HG02610 (cell line): ENCODE results near the gene MED1.
"Not testable (repeated sequence)": the region's sequence is repeated elsewhere in the genome, so short reads cannot be mapped to it uniquely, and the experiment has no call there.

Experiments used
- ATAC-seq: cut with Tn5 transposase; IDR thresholded peaks from one replicate; pipeline ENCODE4 v1.9.1; 2021; ENCODE audit warnings: mild to moderate bottlenecking, moderate library complexity; ENCODE audit not compliant: unreplicated experiment

The MED1 gene

DNA sequence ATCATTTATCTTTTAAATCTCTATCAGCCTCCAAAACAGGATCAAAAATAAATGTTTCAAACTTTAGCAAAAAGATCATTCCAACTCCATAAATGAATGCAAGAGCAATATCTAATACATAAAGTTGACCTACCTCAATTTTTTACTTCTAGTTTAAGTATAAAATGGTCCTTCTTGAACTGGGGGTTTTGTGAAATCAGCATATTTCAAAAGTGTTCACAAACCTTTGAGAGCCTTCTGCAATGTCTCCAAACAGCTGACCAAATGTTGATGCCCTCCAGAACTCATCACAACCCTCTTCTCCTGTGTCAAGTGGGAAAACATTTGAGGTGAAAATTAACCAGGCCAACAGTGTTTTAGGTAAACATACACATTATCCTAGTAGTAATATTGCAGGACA, 7.7 kb downstream of the MED1 start:
- no peak for ATAC-seq

DNA sequence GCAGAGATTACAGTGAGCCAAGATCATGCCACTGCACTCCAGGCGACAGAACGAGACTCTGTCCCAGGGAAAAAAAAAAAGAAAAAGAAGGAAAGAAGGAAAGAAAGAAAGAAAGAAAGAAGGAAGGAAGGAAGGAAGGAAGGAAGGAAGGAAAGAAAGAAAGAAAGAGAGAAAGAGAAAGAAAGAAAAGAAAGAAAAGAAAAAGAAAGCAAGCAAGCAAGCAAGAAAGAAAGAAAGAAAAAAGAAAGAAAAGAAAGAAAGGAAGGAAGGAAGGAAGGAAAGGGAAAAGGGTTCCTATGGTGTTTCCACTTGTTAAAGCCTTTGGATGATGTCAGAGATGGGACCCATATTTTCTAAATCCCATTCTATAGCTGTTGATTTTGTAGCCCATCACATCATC, 11.2 kb downstream of the MED1 start:
- ATAC-seq: not testable (repeated sequence)

DNA sequence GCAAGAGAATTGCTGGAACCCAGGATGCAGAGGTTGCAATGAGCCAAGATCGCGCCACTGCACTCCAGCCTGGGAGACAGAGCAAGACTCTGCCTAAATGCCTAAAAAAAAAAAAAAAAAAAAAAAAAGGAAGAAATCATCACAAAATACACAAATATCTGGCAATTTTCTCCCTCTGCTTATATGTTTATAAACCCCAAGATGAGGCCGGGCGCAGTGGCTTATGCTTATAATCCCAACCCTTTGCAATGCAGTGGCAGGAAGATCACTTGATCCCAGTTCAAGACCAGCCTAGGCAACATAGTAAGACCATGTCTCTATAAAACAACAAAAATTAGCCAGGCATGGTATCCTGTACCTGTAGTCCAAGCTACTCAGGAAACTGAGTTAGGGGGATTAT, 21.5 kb downstream of the MED1 start:
- ATAC-seq: no peak

DNA sequence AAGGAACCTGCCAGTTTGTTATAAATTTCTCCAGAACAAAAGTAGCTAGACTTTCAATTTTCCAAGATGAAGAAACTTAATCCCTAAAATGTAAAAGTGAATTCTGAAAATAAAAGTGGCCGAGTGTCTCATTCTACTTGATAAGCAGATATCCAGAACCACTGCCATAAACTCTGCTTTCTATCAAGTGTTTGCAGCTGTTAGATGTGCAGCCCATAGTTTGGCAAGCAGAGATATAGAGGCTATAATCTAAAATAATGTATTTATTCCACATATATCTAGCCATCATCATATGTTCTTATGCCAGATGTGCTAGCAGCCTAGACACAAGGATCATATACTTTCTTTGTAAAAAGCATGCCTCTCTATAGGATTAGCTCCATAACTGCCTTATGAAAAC, 34.9 kb downstream of the MED1 start:
- no peak for ATAC-seq

DNA sequence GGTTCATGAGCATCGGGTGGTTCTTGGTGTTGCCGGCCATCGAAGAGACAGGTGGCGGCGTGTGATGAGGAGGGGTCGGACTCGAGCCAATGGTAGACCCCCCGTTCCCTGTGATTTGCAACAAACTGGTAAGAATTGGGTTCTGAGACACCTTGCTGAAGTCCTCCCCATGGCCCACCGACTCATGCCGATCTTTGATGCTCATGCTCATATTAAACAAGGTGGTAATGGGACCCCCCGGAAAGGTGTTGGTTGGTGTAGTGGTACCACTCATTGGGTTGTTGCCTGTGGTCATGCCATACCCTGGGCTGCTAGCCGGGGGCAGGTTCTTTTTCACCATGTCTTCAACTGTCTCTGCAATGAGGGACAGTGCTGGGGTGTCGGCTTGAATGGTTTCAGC, 40.8 kb downstream of the MED1 start:
- no peak for ATAC-seq

DNA sequence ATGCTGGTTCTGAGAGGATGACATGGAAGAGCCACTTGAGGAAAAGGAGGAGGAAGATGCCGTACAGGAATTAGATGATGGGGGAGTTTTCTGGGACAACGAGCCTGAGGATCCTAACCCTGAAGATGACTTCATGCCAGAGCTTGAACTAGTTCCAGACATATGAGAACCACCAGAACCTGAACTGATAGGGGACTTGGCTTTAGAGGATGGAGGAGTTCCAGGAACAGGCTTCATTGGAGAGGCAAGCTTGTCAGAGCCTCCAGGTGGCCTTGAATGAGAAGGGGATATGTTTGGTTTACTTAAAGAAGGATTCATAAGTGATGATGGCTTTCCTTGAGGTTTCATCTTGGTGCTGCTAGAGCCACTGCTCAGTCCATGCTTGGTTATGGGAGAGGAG, 42.7 kb downstream of the MED1 start:
- no peak for ATAC-seq

DNA sequence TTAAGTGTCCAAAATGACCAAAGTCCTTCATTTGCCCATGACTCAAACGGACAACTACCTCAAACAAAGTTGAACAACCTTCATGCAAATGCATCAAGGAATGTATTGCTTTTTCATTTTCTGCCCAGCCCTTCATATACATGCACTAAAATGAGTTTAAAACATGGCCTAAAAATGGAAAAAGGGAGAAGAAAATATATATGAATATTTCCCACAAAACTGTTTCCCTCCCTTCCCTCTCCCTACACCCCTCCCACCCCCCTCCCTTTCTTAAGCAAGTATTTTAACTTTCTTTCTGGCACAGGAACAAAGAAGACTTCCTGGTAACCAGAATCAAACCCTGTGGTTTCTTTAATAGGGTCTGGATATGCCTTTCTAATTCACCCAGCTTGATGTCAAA, 44.1 kb downstream of the MED1 start:
- ATAC-seq: no peak

DNA sequence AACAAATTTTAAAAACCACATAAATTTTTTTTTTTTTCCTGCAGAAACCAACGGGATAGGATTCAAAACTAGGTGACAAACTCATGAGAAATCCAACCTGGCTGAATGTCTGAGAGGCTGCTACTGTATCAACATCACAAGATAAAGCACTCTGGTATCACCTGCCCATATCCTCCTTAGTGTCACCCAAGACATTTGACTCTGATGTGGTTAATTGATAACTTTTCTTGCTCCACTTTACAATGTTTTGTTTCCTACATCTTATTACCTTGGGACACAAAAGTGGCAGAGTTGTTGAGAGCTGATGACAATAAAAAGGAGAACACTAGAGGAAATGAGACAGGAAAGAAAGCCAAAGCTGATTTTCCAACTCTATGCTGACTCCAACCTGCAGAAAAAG, 45.6 kb downstream of the MED1 start:
- ATAC-seq: no peak

DNA sequence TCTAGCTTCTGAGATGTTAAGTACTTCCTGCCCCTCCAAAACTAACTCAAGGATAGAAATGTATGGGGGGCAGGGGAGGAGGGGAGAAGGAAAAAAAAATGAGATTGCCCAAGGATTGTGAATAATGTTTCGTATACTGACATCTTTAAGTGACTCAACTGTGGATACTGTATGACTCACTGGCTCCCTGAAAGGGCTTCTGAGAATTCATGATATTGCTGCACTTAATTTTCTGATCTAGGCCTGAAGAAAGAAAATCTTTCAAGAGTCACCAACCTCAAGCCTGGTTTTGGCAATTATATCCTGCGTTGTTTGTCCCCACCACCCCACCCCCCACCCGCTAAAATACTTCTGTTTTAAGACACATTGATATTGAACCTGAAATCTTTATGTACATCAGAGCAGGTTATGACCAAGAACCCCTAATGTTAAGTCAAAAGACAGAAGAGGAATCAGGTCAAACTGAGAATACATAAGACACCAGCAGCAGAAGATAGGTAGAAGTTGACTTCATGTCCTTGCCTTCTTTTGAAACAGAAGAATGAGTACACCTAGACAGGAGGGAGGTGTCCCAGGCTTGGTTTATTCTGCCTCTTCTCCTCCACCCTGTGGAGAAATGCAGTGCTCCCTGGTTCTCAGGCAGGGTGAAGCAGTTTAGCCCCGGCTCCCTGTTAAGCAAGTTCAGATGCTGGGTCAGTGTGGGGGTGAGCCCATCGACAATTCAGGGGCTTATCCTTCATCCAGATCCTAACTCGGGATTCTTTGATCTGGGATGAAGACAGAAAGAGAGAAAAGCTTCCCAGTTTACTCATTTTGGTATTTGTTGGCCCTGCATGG, 46.3 kb downstream of the MED1 start:
- ATAC-seq: no peak

DNA sequence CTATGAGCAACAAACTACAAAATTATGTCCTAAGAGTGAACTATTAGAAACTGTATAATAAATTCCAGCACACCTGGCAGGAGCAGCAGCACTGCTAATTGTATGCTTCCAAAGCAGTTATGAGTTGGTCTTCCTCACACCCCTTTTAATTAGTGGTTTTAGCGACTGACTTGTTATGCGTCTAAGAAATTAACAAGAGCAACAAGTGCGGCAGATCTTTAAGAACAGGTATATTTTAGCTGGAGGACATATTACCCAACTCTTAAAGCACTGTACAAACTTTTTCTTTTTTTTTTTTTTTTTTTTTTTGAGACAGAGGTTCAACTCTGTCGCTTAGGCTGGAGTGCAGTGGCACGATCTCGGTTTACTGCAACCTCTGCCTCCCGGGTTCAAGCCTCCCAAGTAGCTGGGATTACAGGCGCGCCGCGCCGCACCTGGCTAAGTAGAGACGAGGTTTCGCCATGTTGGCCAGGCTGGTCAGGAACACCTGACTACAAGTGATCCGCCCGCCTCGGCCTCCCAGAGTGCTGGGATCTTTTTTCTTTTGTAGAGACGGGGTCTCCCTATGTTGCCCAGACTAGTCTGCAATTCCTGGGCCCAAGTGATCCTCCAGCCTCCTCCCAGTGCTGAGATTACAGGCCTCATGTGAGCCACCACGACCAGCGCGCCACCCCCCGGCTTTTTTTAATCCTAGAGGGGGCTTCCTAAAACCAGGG, 48.0 kb downstream of the MED1 start:
- ATAC-seq: no peak

DNA sequence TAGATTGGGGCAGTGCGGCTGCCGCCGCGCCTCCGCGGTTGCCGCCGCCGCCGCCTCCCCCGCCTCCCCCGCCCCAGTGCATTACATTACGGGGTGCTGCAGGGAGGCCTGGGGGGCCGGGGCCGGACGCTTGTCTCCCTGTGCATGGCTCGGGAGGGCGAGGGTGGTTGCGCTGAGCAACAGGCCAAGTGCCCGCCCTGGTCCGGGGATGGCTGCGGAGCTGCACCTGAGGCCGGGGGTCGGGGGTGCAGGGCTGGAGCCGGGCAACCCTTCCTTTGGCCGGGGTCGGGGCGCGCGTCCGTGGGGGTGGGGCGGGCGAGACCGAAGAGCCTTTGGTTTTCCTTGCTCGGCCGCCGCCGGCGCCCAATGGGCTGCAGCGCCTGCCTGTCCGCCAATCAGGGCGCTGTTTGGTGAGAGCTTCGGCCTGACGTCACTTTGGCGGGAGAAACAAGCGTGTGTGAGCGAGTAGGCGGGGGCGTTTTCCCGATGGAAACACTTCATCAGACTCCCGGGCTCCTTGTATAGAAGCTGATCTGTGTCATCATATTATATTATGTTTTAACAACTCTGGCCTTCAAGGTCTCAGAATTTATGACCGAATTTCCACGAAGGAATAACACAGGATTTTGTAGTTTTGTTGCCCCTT, 48.7 kb downstream of the MED1 start:
- ATAC-seq: peak; percentile 71

DNA sequence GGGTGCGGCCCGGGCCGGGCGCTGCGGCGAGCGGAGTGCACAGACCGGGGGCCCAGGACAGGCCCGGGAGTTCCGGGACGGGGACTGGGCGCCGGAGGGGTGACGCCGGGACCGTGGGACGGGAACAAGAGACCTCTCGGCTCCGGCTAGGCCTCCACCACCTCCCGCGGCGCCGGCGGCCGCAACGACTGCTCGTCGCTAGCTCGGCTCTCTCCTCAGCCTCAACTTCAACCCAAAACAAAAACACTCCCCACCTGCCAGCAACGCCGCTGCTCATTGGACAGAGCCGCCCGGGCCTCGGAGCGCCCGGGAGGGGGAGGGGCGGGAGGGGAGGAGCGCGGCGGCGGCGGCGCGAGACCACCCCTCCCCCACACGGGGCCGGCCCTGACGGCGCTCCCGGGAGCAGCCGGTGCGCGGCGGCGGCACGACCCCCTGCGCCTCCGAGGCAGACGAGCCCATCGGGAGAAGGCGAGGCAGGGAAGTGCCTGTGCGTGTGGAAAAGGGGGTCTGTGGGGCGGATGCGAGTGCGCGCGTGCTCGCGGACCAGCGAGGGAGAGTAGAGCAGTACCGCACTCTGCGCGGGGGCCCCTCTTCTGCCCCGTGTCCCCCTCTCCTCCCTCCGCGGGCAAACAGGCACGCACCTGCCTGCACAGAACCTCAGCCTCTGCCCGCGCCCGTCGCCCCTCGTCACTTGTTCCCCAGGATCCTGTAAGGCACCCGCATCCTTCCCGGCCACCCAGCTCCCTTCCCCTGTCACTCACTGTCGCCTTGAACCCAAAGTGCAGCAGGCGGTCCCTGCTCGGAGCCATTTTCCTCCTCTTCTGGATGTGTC, 49.4 kb downstream of the MED1 start, which contains the start of gene FBXL20:
Gene FBXL20 (minus strand): TSS at position 215 of the 832 bp plus-strand sequence. CDS start 224 bp downstream, outside the sequence.
- peak; percentile 65 for ATAC-seq

DNA sequence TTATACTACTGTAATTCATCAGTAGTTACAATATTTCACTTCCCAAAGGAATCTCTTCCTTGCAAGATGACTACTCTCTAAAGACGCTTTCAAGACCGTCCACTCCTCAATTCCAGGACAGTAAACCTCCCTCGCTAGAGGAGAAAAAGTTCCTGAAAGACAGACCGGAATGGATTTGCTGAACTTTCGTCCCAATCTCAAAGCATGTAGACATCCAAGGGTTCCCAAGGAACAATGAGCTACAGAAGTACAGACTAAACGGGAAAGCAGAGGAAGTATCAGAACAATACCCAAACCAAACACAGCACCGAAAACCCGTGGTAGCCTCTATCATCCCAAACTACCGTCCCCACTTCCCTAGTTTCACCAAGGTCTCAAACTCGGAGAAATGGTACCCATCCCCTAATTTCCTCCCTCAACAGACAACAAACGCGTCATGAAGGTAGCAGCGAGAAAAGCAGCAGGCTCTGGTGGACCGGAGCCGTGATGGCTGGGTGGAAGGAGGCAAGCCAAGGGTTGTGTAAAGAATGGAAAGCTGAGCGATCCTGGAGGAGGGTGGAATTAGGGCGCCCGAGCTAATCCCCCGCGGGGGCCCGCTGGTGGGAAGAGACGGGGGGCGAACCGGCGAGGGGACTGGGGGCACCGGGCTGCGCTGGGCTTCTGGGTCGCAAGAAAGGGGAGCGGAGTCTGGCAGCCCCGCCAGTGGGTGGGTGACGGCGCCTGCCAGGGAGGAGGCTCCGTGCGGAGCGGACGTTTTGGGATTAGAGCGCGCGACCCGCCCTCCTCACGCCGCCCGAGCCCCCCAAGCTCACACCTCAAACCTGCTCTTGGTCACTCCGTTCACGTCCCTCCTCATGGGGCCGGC, 50.3 kb downstream of the MED1 start:
- ATAC-seq: no peak

DNA sequence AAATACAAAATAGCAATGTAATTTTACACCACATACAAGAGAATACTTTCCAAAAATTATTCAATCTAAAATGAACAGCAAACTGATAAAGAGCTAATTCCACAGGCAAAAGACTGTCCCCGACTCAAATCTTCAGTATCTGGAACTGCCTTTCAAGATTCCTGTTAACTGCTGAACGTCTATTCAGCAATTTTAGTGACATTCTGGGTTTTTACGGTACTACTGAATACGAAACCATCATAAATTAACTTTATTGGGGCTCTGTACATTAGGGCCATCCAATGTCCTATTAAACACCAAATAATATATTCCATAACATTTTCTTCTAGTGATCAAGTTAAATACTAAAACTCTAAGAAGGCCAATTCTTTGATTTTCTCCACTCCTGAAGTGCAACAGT, 51.3 kb downstream of the MED1 start:
- ATAC-seq: no peak

DNA sequence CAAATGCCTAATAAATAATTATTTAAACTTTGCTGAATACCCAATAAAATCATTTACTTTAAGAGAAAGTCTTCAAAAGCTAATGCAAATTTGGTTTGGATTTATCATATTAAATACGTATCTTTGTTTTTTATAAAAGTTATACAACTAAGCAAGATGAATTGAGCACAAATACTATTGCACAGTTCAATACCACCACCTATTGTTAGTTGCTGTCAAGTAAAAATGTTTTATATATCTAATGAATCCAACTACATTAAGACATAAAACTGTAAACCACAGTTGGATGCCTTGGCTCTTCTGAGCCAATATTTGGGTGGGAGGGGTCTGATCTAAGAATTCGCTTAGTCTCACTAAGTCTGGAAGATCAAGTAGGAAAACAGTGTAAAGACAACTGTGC, 57.3 kb downstream of the MED1 start:
- no peak for ATAC-seq

DNA sequence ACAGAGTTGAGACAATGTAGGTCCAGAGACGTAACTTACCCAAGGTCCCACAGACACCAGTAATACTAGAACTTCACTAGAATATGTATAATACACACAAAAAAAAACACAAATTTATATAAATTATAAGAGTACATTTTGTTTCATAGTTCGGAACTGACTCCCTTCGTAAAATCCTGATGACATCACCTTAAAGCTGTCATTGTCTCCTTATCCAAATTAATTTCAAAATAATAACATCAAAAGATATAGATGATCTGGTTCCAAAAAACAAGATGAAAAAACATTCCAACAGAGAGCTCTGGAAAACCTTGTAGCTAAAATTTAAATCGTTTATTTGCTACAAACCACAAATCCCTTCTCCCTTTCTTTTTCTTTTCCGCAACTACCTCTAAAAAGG, 59.6 kb downstream of the MED1 start:
- ATAC-seq: no peak

DNA sequence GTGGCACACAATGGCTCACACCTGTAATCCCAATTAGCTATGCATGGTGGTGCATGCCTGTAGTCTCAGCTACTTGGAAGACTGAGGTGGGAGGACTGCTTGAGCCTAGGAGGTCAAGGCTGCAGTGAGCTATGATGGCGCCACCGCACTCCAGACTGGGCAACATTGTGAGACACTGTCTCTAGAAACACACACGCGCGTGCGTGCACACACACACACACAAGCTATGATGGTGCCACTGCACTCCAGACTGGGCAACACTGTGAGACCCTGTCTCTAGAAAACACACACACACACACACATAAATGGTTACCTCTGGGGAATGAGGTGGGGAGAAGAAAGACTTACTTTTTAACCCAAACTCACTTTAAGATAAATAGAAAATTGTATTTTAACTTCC, 66.0 kb downstream of the MED1 start:
- no peak for ATAC-seq

DNA sequence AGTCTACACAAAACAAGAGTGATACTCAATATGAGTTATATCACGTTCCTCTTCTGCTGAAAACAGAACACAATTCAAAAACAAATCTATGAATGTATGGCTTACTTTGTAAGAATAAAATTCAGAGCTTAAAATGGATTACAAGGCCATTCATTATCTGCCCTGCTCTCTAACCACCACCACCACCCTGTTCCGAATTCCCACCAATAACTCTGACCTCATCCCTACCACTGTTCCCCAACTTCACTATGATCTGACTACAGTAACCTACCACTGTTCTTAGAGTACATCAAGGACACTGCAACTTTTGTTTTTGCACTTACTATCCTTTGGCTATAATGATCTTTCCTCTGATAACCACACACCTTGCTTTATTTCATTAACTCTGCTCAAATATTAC, 70.9 kb downstream of the MED1 start:
- ATAC-seq: no peak

DNA sequence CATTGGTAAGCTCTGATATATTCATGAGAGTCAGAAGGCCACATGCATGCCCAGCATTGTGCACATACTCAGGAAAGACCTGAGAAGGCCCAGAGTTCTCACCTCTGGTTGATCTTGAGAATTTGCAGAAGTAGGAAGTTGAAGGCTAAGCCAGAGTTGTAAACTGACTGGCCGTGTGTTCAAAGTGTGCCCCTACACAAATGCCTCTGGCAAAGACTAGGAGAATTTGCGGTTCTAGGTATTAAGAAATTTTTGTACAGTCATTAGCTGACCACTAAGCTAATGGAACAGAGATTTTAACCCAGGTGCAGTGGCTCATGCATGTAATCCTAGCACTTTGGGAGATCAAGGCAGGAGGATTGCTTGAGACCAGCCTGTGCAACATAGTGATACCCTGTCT, 74.6 kb downstream of the MED1 start:
- ATAC-seq: no peak

DNA sequence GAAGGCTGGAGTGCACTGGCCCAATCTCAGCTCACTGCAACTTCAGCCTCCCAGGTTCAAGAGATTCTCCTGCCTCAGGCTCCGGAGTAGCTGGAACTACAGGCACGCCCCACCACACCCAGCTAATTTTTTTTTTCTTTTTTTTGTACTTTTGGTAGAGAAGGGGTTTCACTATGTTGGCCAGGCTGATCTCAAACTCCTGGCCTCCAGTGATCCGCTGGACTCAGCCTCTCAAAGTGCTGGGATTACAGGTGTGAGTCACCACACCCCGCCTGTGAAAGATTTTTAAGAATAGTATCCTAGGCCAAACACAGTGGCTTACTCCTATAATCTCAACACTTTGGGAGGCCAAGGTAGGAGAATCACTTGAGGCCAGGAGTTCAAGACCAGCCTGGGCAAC, 83.3 kb downstream of the MED1 start:
- not testable (repeated sequence) for ATAC-seq
